ENCODE data around the gene SPPL2C. TPM values are rescaled to one million over a fixed set of nuclear protein-coding genes. Genes with fewer than 3 reads are reported as not detected.

The SPPL2C gene
- not detected in 2 replicates for total RNA-seq

GRCh38 chr17:45844695-45845375 lies at the start of gene SPPL2C:
Gene SPPL2C, plus strand, starts transcription at chr17:45844881. Its CDS starts 26 bp downstream, at chr17:45844907.

GRCh38 chr17:45894022-45894784 lies 49.5 kb downstream of the SPPL2C start, which contains the start of gene MAPT:
Gene MAPT, plus strand, starts transcription at chr17:45894554. Its CDS starts 67,784 bp downstream, at chr17:45962338.

Other genes starting within 250 kb of the SPPL2C start
- not detected in 2 replicates for gene CRHR1, start 60.6 kb upstream of the SPPL2C start, total RNA-seq
- under 0.01 TPM in 2 replicates for gene MAPT, start 49.7 kb downstream of the SPPL2C start, total RNA-seq
- gene STH, start 154.4 kb downstream of the SPPL2C start, total RNA-seq, result not detected in 2 replicates

All from dermis lymphatic vessel endothelial cell (primary cell).